ENCODE measurements around the gene RAB5A.
"Not testable (repeated sequence)": the region's sequence is repeated elsewhere in the genome, so short reads cannot be mapped to it uniquely, and the experiment has no call there.

The RAB5A gene

DNA sequence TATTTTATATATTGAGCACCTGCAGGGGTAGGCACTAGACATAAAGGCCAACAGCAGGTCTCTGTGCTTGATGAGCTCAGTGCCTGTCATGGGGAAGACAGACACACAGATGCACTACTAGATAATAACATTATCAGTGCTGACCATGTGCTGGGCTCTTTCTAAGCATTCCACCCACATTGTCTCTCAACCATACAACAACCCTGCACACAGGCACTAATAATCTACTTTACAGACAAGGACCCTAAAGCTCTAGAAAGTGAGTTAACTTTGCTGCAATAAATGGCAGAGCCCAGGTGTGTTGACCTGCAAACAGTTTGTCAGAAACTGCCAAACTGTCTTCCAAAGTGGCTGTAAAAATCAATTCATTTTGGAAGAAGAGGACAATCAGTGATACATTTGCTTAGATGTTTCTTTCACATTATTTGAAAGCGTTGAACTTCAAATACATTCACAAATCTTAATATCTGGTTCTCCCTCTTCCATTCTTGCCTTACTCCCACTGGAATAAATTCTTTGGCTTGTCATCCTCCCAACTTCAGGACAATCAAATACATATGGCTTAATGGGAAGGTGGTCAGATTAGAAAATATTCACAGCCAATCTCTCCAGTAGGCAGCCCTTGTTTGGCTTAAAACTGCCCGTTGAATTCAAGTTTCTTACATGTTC lies 76.2 kb downstream of the RAB5A start:
- H3K4me3 ChIP-seq (ENCODE audit: low read depth, low read length), result no peak overlapping the region
- TF ChIP-seq, protein P1, sequence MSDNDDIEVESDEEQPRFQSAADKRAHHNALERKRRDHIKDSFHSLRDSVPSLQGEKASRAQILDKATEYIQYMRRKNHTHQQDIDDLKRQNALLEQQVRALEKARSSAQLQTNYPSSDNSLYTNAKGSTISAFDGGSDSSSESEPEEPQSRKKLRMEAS (IDR thresholded peaks at IDR 0.05; ENCODE audit: low read depth, low read length), result no peak
- TF ChIP-seq, protein P2, sequence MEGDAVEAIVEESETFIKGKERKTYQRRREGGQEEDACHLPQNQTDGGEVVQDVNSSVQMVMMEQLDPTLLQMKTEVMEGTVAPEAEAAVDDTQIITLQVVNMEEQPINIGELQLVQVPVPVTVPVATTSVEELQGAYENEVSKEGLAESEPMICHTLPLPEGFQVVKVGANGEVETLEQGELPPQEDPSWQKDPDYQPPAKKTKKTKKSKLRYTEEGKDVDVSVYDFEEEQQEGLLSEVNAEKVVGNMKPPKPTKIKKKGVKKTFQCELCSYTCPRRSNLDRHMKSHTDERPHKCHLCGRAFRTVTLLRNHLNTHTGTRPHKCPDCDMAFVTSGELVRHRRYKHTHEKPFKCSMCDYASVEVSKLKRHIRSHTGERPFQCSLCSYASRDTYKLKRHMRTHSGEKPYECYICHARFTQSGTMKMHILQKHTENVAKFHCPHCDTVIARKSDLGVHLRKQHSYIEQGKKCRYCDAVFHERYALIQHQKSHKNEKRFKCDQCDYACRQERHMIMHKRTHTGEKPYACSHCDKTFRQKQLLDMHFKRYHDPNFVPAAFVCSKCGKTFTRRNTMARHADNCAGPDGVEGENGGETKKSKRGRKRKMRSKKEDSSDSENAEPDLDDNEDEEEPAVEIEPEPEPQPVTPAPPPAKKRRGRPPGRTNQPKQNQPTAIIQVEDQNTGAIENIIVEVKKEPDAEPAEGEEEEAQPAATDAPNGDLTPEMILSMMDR (IDR thresholded peaks at IDR 0.05; ENCODE audit: low read depth, low read length), result no peak
- TF ChIP-seq MYC (IDR thresholded peaks at IDR 0.05; ENCODE audit: low read depth, low read length) (no peak), POLR2A (IDR thresholded peaks at IDR 0.05; ENCODE audit: extremely low read depth, insufficient read length) (no peak)
- DNase-seq (ENCODE audit: low read depth), result no peak

DNA sequence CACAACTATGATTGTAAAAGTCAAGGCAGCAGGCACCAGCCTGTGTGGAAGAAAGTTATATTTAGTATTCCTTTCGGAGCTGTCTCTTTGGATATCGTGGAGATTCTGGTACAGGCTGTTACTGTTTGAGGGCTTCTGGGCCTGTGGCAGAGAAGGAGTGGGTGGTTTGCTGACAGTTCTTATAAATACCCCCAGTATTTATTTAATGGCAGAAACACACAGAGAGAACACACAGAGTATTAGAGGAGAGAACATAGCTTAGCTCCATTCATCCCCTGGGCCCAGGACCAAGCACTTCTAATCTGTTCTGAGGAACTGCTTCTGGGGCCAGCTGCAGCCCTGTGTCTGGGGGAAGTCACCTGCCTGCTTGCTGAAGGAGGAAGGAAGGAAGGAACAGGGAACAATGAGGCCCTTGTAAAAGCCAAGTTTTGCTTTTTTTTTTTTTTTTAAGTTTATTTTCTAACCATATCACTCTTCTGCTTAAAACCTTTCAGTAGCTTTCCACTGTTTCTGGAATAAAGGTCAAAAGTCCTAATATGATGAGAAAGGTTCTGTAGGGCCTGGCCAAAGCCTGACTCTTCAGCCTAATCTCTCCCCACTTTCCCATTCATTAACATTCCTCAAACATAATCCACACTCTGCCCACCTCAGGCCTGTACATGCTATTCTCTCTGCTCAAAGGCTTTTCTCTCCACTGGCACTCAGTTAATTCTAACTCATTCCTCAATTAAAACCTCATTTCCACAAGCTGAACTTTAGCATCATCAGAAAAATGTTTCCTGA lies 76.9 kb downstream of the RAB5A start:
- no peak for DNase-seq (ENCODE audit: low read depth)
- TF ChIP-seq, protein P2 (IDR thresholded peaks at IDR 0.05; ENCODE audit: low read depth, low read length), result no peak
- no peak for TF ChIP-seq MYC (IDR thresholded peaks at IDR 0.05; ENCODE audit: low read depth, low read length)
- TF ChIP-seq, protein P1 (IDR thresholded peaks at IDR 0.05; ENCODE audit: low read depth, low read length), result no peak
- no peak for TF ChIP-seq POLR2A (IDR thresholded peaks at IDR 0.05; ENCODE audit: extremely low read depth, insufficient read length)
- H3K4me3 ChIP-seq (ENCODE audit: low read depth, low read length), result no peak overlapping the region

DNA sequence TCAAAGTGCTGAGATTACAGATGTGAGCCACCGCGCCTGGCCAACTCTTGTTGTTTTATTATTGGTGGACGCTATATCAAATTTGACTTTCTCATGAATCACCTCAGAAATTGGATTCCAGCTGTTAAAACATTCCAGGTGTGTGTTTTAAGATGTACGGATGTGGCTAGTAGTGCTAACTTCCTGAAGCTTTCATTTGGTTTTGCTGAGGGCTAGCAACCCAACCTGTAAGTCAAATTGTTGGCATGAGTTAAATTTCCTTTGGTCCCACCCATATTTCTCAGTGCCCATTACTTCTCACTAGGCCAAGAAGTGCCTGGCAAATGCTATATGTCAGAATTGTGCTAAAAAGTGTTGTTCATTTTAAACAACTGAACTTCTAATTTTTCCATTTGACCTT lies 80.2 kb downstream of the RAB5A start:
- no peak overlapping the region for H3K4me3 ChIP-seq (ENCODE audit: low read depth, low read length)
- no peak for DNase-seq (ENCODE audit: low read depth)
- TF ChIP-seq, protein P2 (IDR thresholded peaks at IDR 0.05; ENCODE audit: low read depth, low read length), result no peak

DNA sequence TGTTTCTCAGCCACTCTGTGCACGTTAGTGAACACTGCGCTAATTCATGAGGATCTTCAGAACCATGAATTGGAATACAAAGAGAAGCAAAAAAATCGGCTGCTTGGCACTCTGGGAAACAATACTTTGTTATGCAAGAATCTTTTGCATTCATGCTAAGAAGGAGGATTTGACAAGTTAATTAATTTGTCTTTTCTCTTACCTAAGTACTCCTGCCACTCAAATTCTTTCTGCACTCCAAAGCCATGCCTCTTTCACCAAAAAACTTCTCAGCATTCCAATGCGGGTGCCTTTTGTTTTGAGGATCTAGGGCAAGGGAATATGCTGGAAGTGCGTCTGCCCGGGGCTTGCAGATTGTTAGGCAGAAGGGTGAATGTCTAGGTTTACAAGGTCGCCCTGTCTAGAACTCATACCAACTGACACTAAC lies 82.0 kb downstream of the RAB5A start:
- TF ChIP-seq, protein P1 (IDR thresholded peaks at IDR 0.05; ENCODE audit: low read depth, low read length), result no peak
- TF ChIP-seq, protein P2 (IDR thresholded peaks at IDR 0.05; ENCODE audit: low read depth, low read length), result no peak
- TF ChIP-seq POLR2A (IDR thresholded peaks at IDR 0.05; ENCODE audit: extremely low read depth, insufficient read length) (no peak), MYC (IDR thresholded peaks at IDR 0.05; ENCODE audit: low read depth, low read length) (no peak)
- no peak overlapping the region for H3K4me3 ChIP-seq (ENCODE audit: low read depth, low read length)
- no peak for DNase-seq (ENCODE audit: low read depth)

DNA sequence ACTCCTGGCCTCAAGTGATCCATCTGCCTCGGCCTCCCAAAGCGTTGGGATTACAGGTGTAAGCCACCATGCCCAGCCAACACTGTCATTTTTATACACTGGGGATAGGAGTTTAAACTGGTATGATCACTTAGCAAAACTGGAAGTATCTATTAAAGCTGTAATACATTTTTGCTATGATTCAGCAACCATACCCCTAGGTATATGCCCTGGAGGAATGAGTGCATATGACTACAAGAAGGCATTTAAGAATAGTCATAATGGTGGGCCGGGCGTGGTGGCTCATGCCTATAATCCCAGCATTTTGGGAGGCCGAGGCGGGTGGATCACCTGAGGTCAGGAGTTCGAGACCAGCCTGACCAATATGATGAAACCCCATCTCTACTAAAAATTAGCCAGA lies 85.0 kb downstream of the RAB5A start:
- not testable (repeated sequence) for H3K4me3 ChIP-seq (ENCODE audit: low read depth, low read length); DNase-seq (ENCODE audit: low read depth)

Data from NB4 (cell line).